ENCODE data around the gene NDUFB6.

GRCh38 chr9:32587901-32588300 is 14.9 kb upstream of the NDUFB6 start:
- TF ChIP-seq CTCF (IDR thresholded peaks at IDR 0.05) (no peak), POLR2A (IDR thresholded peaks at IDR 0.05) (no peak)
